ENCODE data around the gene MARCKS. TPM values are rescaled to one million over a fixed set of nuclear protein-coding genes. Genes with fewer than 3 reads are reported as not detected.

The MARCKS gene
- total and polyA plus RNA-seq, 10 donors = 43.4 to 119 (median 70.6) TPM

- Histone ChIP-seq H3K36me3 (no peaks in the 10 kb centered on the region), H3K9me3 (no peaks in the 10 kb centered on the region), H3K4me3 (no peak overlapping the region), H3K4me1 (no peaks in the 10 kb centered on the region), H3K27me3 (replicated peaks in 1 of 7) (no peaks in the 10 kb centered on the region), H3K27ac (no peak overlapping the region)
- TF ChIP-seq POLR2A (IDR thresholded peaks at IDR 0.05) (no peak), POLR2AphosphoS5 (IDR thresholded peaks at IDR 0.05) (no peak)
- TF ChIP-seq, protein P1, sequence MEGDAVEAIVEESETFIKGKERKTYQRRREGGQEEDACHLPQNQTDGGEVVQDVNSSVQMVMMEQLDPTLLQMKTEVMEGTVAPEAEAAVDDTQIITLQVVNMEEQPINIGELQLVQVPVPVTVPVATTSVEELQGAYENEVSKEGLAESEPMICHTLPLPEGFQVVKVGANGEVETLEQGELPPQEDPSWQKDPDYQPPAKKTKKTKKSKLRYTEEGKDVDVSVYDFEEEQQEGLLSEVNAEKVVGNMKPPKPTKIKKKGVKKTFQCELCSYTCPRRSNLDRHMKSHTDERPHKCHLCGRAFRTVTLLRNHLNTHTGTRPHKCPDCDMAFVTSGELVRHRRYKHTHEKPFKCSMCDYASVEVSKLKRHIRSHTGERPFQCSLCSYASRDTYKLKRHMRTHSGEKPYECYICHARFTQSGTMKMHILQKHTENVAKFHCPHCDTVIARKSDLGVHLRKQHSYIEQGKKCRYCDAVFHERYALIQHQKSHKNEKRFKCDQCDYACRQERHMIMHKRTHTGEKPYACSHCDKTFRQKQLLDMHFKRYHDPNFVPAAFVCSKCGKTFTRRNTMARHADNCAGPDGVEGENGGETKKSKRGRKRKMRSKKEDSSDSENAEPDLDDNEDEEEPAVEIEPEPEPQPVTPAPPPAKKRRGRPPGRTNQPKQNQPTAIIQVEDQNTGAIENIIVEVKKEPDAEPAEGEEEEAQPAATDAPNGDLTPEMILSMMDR (IDR thresholded peaks at IDR 0.05 in 8 of 11, conservative IDR thresholded peaks at IDR 0.05 in 3 of 11) = no peak
- 67 to 85% (median 72%) methylated on average over 4 of the region's 4 CpGs for WGBS, 5 donors
- intact Hi-C loops (cut with DNase I; ENCODE audit: low total_unique reads) = no loop called here
- no peak for DNase-seq
Observed at GRCh38 chr6:113828984-113829695, 28.0 kb upstream of the MARCKS start.

DNA sequence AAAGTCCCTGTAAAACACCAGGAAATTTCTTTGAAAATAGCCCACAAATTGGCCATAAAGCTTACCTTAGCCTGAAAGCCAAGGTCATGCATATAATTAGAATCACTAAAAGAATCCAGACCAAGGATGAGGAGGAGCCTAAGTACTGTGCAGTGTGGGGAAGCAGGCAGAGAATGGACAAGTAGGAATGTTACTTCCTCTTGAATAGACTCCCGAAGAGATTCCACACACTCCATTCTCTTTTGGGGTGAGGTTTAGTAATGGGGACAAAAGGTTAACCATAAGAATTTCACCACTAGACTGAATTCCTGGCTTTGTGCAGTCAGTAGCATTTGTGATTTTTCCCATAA is 27.5 kb upstream of the MARCKS start:
- no peaks in the 10 kb centered on the region for H3K9me3 ChIP-seq
- H3K4me3 ChIP-seq = no peak overlapping the region
- no peaks in the 10 kb centered on the region for H3K36me3 ChIP-seq
- 59 to 72% (median 66%) methylated on average over 1 of the region's 1 CpG for WGBS, 5 donors
- intact Hi-C loops (cut with DNase I; ENCODE audit: low total_unique reads) = no loop called here
- H3K4me1 ChIP-seq = no peaks in the 10 kb centered on the region
- H3K27ac ChIP-seq = no peak overlapping the region
- DNase-seq = no peak
- H3K27me3 ChIP-seq (replicated peaks in 1 of 7) = no peaks in the 10 kb centered on the region
- TF ChIP-seq POLR2A (IDR thresholded peaks at IDR 0.05) = no peak
- TF ChIP-seq POLR2AphosphoS5 (IDR thresholded peaks at IDR 0.05) = no peak
- TF ChIP-seq, protein P1 (IDR thresholded peaks at IDR 0.05 in 8 of 11, conservative IDR thresholded peaks at IDR 0.05 in 3 of 11) = no peak

- H3K27ac ChIP-seq = no peak overlapping the region
- no peaks in the 10 kb centered on the region for H3K4me1 ChIP-seq
- DNase-seq = no peak
- no peaks in the 10 kb centered on the region for H3K27me3 ChIP-seq (replicated peaks in 1 of 7)
- H3K9me3 ChIP-seq = no peaks in the 10 kb centered on the region
- no peaks in the 10 kb centered on the region for H3K36me3 ChIP-seq
- intact Hi-C loops (cut with DNase I; ENCODE audit: low total_unique reads) = no loop called here
- TF ChIP-seq POLR2A (IDR thresholded peaks at IDR 0.05) (no peak), POLR2AphosphoS5 (IDR thresholded peaks at IDR 0.05) (no peak)
- TF ChIP-seq, protein P1 (IDR thresholded peaks at IDR 0.05 in 8 of 11, conservative IDR thresholded peaks at IDR 0.05 in 3 of 11) = no peak
- 75 to 80% (median 79%) methylated on average over 2 of the region's 2 CpGs for WGBS, 5 donors
- no peak overlapping the region for H3K4me3 ChIP-seq
Observed at GRCh38 chr6:113830140-113830539, 27.0 kb upstream of the MARCKS start.

GRCh38 chr6:113833537-113833936 is 23.6 kb upstream of the MARCKS start:
- intact Hi-C loops (cut with DNase I; ENCODE audit: low total_unique reads) = no loop called here
- WGBS, 5 donors = 77 to 88% (median 80%) methylated on average over 2 of the region's 2 CpGs

More at GRCh38 chr6:113833537-113833936, 23.6 kb upstream of the MARCKS start:
- no peak for TF ChIP-seq POLR2AphosphoS5 (IDR thresholded peaks at IDR 0.05)
- TF ChIP-seq, protein P1 (IDR thresholded peaks at IDR 0.05 in 8 of 11, conservative IDR thresholded peaks at IDR 0.05 in 3 of 11) = no peak
- no peak for TF ChIP-seq POLR2A (IDR thresholded peaks at IDR 0.05)
- H3K36me3 ChIP-seq = no peaks in the 10 kb centered on the region
- DNase-seq = no peak
- H3K27ac ChIP-seq = no peak overlapping the region
- no peaks in the 10 kb centered on the region for H3K4me1 ChIP-seq
- H3K4me3 ChIP-seq = no peak overlapping the region
- no peaks in the 10 kb centered on the region for H3K27me3 ChIP-seq (replicated peaks in 1 of 7)
- no peaks in the 10 kb centered on the region for H3K9me3 ChIP-seq
